ENCODE measurements around the gene LRMDA.

The LRMDA gene

GRCh38 chr10:75762431-75762802 lies 331.0 kb downstream of the LRMDA start (continued):
- no peak for TF ChIP-seq ZNF394 (tag by site-specific recombination; IDR thresholded peaks at IDR 0.05; ENCODE audit: borderline replicate concordance)
- TF ChIP-seq SP3 (tag by site-specific recombination; IDR thresholded peaks at IDR 0.05): no peak
- peak; percentile 65 for TF ChIP-seq ZNF843 (tag by site-specific recombination; IDR thresholded peaks at IDR 0.05)
- no peak for TF ChIP-seq ZNF830 (tag by site-specific recombination; IDR thresholded peaks at IDR 0.05; ENCODE audit: low read depth)
- TF ChIP-seq PRDM6 (tag by site-specific recombination; IDR thresholded peaks at IDR 0.05): no peak
- TF ChIP-seq KLF9 (tag by site-specific recombination; IDR thresholded peaks at IDR 0.05; ENCODE audit: low read depth): no peak
- TF ChIP-seq ZNF155 (tag by site-specific recombination; IDR thresholded peaks at IDR 0.05): no peak
- no peak for TF ChIP-seq YY1 (tag by site-specific recombination; IDR thresholded peaks at IDR 0.05)
- no peak for TF ChIP-seq ZNF621 (tag by site-specific recombination; IDR thresholded peaks at IDR 0.05)
- TF ChIP-seq ZNF701 (tag by site-specific recombination; IDR thresholded peaks at IDR 0.05): no peak
- TF ChIP-seq BCL11A (tag by site-specific recombination; IDR thresholded peaks at IDR 0.05; ENCODE audit: low read depth): no peak
- TF ChIP-seq ZFP69B (tag by site-specific recombination; IDR thresholded peaks at IDR 0.05): no peak
- peak; percentile 52; the same call in 1 of the 2 replicates for TF ChIP-seq ZNF24 (tag by site-specific recombination; IDR thresholded peaks at IDR 0.05)
- TF ChIP-seq ZNF341 (tag by site-specific recombination; IDR thresholded peaks at IDR 0.05; ENCODE audit: low read depth): no peak
- no peak for TF ChIP-seq ZNF677 (tag by site-specific recombination; IDR thresholded peaks at IDR 0.05)
- no peak for TF ChIP-seq ZNF658 (tag by site-specific recombination; IDR thresholded peaks at IDR 0.05)
- TF ChIP-seq ZNF561 (tag by site-specific recombination; IDR thresholded peaks at IDR 0.05; ENCODE audit: borderline replicate concordance): 0 out of 2 replicates have a peak, but pooled peaks have one; percentile 30
- TF ChIP-seq ZNF549 (tag by site-specific recombination; IDR thresholded peaks at IDR 0.05): no peak
- no peak for TF ChIP-seq SP2 (tag by site-specific recombination; IDR thresholded peaks at IDR 0.05)
- no peak for TF ChIP-seq ZNF239 (tag by site-specific recombination; IDR thresholded peaks at IDR 0.05)
- TF ChIP-seq ZNF354C (tag by site-specific recombination; IDR thresholded peaks at IDR 0.05; ENCODE audit: borderline replicate concordance, low read depth): no peak
- no peak for TF ChIP-seq ZNF146 (tag by site-specific recombination; IDR thresholded peaks at IDR 0.05)
- TF ChIP-seq ZBTB20 (tag by site-specific recombination; IDR thresholded peaks at IDR 0.05): no peak
- no peak for TF ChIP-seq ZNF169 (tag by site-specific recombination; IDR thresholded peaks at IDR 0.05)
- no peak for TF ChIP-seq ZNF837 (tag by site-specific recombination; IDR thresholded peaks at IDR 0.05)
- no peak for TF ChIP-seq ZFP41 (tag by site-specific recombination; IDR thresholded peaks at IDR 0.05; ENCODE audit: borderline replicate concordance)
- no peak for TF ChIP-seq ZNF211 (tag by site-specific recombination; IDR thresholded peaks at IDR 0.05; ENCODE audit: low read depth)
- peak; percentile 79; the same call in 1 of the 2 replicates for TF ChIP-seq ZNF626 (tag by site-specific recombination; IDR thresholded peaks at IDR 0.05)
- no peak for TF ChIP-seq ZNF623 (tag by site-specific recombination; IDR thresholded peaks at IDR 0.05)
- no peak for TF ChIP-seq ZNF610 (tag by site-specific recombination; IDR thresholded peaks at IDR 0.05; ENCODE audit: borderline replicate concordance)
- no peak for TF ChIP-seq SETDB1 (IDR thresholded peaks at IDR 0.05; ENCODE audit: insufficient read length, low read length)
- TF ChIP-seq TRIM28 (IDR thresholded peaks at IDR 0.05; ENCODE audit: borderline replicate concordance, low read length): no peak
- no peak for TF ChIP-seq HOXD13 (CRISPR knock-in tag; IDR thresholded peaks at IDR 0.05; ENCODE audit: borderline replicate concordance)
- no peak for TF ChIP-seq ZFHX2 (tag by site-specific recombination; conservative IDR thresholded peaks at IDR 0.05)
- no peak for TF ChIP-seq ZNF214 (tag by site-specific recombination; IDR thresholded peaks at IDR 0.05; ENCODE audit: borderline replicate concordance)
- no peak for TF ChIP-seq ZNF660 (tag by site-specific recombination; IDR thresholded peaks at IDR 0.05)
- no peak for TF ChIP-seq ZBTB7A (tag by site-specific recombination; IDR thresholded peaks at IDR 0.05; ENCODE audit: low read depth)
- TF ChIP-seq ZNF654 (tag by site-specific recombination; IDR thresholded peaks at IDR 0.05; ENCODE audit: low read depth): no peak; the same call in 1 of the 2 replicates
- no peak for TF ChIP-seq KLF10 (tag by site-specific recombination; IDR thresholded peaks at IDR 0.05)
- no peak for TF ChIP-seq ZEB2 (tag by site-specific recombination; IDR thresholded peaks at IDR 0.05)
- no peak for TF ChIP-seq PBX3 (CRISPR knock-in tag; IDR thresholded peaks at IDR 0.05)
- TF ChIP-seq MEIS1 (CRISPR knock-in tag; IDR thresholded peaks at IDR 0.05; ENCODE audit: borderline replicate concordance): no peak
